CD14-positive monocyte (primary cell): Measurements from ENCODE around the gene CHMP4B. TPM values are rescaled to one million over a fixed set of nuclear protein-coding genes. Genes with fewer than 3 reads are reported as not detected.
A peak's percentile ranks its signal among the peaks of the same experiment; 100 is the strongest.

Source experiments
- DNase-seq, 3 donors: peaks; one replicate each; pipeline ENCODE4 v3.0.0-alpha.2; 2011 to 2022
- H2AFZ ChIP-seq: 2 replicates; pipeline ENCODE4 v1.6.0; 2012; ENCODE audit warnings: mild to moderate bottlenecking, low read depth, low read length, inconsistent platforms; ENCODE audit not compliant: insufficient read depth, poor library complexity, severe bottlenecking
- H3K27ac ChIP-seq, 2 donors: 1 replicate in 1 of 2; 2 replicates in 1 of 2; pipeline ENCODE4 v1.5.1; 2012 to 2013; ENCODE audit warnings: low read length in 2 of 2, control low read depth in 1 of 2, inconsistent platforms in 1 of 2, low read depth in 1 of 2, mild to moderate bottlenecking in 1 of 2
- H3K27me3 ChIP-seq, 2 donors: one replicate each; pipeline versions ENCODE4 v1.6.0 to v1.6.1; 2011 to 2013; ENCODE audit warnings: low read length in 2 of 2; ENCODE audit not compliant: control insufficient read depth in 2 of 2, insufficient read depth in 2 of 2
- H3K36me3 ChIP-seq, 2 donors: replicated peaks in 1 of 2; 1 replicate in 1 of 2; 2 replicates in 1 of 2; pipeline versions ENCODE4 v1.5.1 to v1.6.1; 2012 to 2013; ENCODE audit warnings: low read length in 2 of 2, control low read depth in 1 of 2, inconsistent platforms in 1 of 2, mild to moderate bottlenecking in 1 of 2; ENCODE audit not compliant: insufficient read depth in 2 of 2, control insufficient read depth in 1 of 2
- H3K4me1 ChIP-seq, 2 donors: 1 replicate in 1 of 2; 2 replicates in 1 of 2; pipeline versions ENCODE4 v1.5.1 to v1.6.1; 2012 to 2013; ENCODE audit warnings: low read length in 2 of 2, control low read depth in 1 of 2, inconsistent platforms in 1 of 2, mild to moderate bottlenecking in 1 of 2, moderate library complexity in 1 of 2; ENCODE audit not compliant: insufficient read depth in 2 of 2, control insufficient read depth in 1 of 2
- H3K4me2 ChIP-seq: replicated peaks from 2 replicates; pipeline ENCODE3; 2012; ENCODE audit warnings: low read length, moderate library complexity, mild to moderate bottlenecking; ENCODE audit not compliant: poor library complexity, severe bottlenecking; ENCODE audit errors: extremely low read depth
- H3K4me3 ChIP-seq, 3 experiments: fragments of 200-600 bp in 1 of 3; sonication (generic) in 1 of 3; replicated peaks in 1 of 3; 1 replicate in 2 of 3; 2 replicates in 1 of 3; pipeline ENCODE4 v1.5.1; 2011 to 2013; ENCODE audit warnings: low read length in 3 of 3, mild to moderate bottlenecking in 3 of 3, control low read depth in 2 of 3, low read depth in 2 of 3, inconsistent platforms in 1 of 3, moderate library complexity in 1 of 3
- H3K79me2 ChIP-seq: 2 replicates; pipeline ENCODE4 v1.6.0; 2012; ENCODE audit warnings: mild to moderate bottlenecking, control low read depth, inconsistent platforms, low read length, moderate library complexity; ENCODE audit not compliant: insufficient read depth
- H3K9ac ChIP-seq: 2 replicates; pipeline ENCODE4 v1.6.0; 2017; ENCODE audit warnings: low read length, mild to moderate bottlenecking; ENCODE audit not compliant: insufficient read depth, poor library complexity, severe bottlenecking
- H3K9me3 ChIP-seq, 2 donors: replicated peaks in 1 of 2; 1 replicate in 1 of 2; 2 replicates in 1 of 2; pipeline versions ENCODE4 v1.5.1 to v1.6.1; 2012 to 2013; ENCODE audit warnings: low read length in 2 of 2, control low read depth in 1 of 2; ENCODE audit not compliant: control insufficient read depth in 1 of 2, insufficient read depth in 1 of 2
- H4K20me1 ChIP-seq: 2 replicates; pipeline ENCODE4 v1.6.0; 2012; ENCODE audit warnings: mild to moderate bottlenecking, low read length, control low read depth, moderate library complexity; ENCODE audit not compliant: insufficient read depth
- H3K27ac Mint-ChIP-seq, 7 donors: one replicate each; pipeline ENCODE4 v1.8.0; 2020; ENCODE audit warnings: mild to moderate bottlenecking in 7 of 7, mixed read lengths in 7 of 7, moderate library complexity in 6 of 7, inconsistent platforms in 2 of 7
- H3K27me3 Mint-ChIP-seq, 3 donors: one replicate each; pipeline ENCODE4 v1.8.0; 2021 to 2022; ENCODE audit warnings: low read depth in 3 of 3, mild to moderate bottlenecking in 3 of 3, mixed read lengths in 3 of 3, moderate library complexity in 3 of 3, inconsistent platforms in 1 of 3
- H3K36me3 Mint-ChIP-seq, 2 donors: one replicate each; pipeline ENCODE4 v1.8.0; 2020; ENCODE audit warnings: mixed read lengths in 2 of 2, inconsistent platforms in 1 of 2, mild to moderate bottlenecking in 1 of 2
- H3K4me1 Mint-ChIP-seq: one replicate; pipeline ENCODE4 v1.8.0; 2020; ENCODE audit warnings: mild to moderate bottlenecking, mixed read lengths
- H3K4me3 Mint-ChIP-seq, 2 donors: one replicate each; pipeline ENCODE4 v1.8.0; 2020; ENCODE audit warnings: mild to moderate bottlenecking in 2 of 2, mixed read lengths in 2 of 2, moderate library complexity in 1 of 2
- H3K9me3 Mint-ChIP-seq, 7 donors: one replicate each; pipeline ENCODE4 v1.8.0; 2020 to 2022; ENCODE audit warnings: mixed read lengths in 7 of 7, mild to moderate bottlenecking in 6 of 7, moderate library complexity in 6 of 7, inconsistent platforms in 2 of 7
- WGBS: methylation state at CpG from one replicate; pipeline ENCODE4 v1.1.5; 2013; ENCODE audit warnings: missing lambda C conversion rate; ENCODE audit not compliant: insufficient coverage; 5-methylcytosine and 5-hydroxymethylcytosine counted together
- intact Hi-C, 2 donors: fragments of 100-400 bp; cut with micrococcal nuclease; formaldehyde crosslinking; loops; one replicate each; pipeline versions ENCODE4 v1.15.0 to v1.15.1; 2023
- polyA plus RNA-seq, 3 donors: library from polyadenylated mRNA; depleted of rRNA in 1 of 3; unstranded in 2 of 3; stranded (reverse) in 1 of 3; fragments of 300-500 nt in 2 of 3; fragments of >200 nt in 1 of 3; fragmentation: Illumina TruSeq in 2 of 3; gene quantifications; 1 replicate in 2 of 3; 2 replicates in 1 of 3; pipeline ENCODE4 v1.2.3, GENCODE V29; 2012 to 2021
- TF ChIP-seq, protein P1 (sequence below): fragments of 200-600 bp; IDR thresholded peaks from one replicate; pipeline ENCODE4 v1.8.0; 2022; ENCODE audit warnings: antibody characterized with exemption, mild to moderate bottlenecking

The CHMP4B gene
- polyA plus RNA-seq, 3 donors = 7.1 to 181 (median 10.0) TPM

DNA sequence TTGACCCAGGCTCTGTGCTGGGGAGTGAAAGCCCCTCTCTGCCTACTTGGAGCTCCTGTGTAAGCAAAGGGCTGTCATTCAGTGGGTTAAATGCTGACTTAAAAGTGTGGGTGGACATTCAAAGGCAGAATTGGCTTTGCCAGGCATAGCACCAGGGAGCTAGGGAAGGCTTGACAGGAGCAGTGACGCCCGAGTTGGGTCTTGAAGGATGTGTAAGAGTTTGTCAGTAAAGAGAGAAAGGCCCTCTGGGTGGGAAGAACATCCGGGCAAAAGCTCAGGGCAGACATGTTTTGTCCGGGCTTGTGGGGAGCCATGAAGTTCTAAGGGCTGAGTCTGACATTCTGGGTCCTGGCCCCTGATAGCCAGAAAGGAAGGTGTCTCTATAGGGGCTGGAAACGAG lies 27.9 kb upstream of the CHMP4B start:
- no peaks in the 10 kb centered on the region for H4K20me1 ChIP-seq
- intact Hi-C loops = no loop called here
- H3K4me1 ChIP-seq = peaks cover 41 to 55% of the 10 kb centered on the region in 2 donors
- no peaks in the 10 kb centered on the region for H3K9me3 ChIP-seq
- no peaks in the 10 kb centered on the region for H3K27me3 ChIP-seq
- H3K4me1 Mint-ChIP-seq = peaks cover 53% of the 10 kb centered on the region
- H2AFZ ChIP-seq = no peak overlapping the region
- peaks cover 1 to 5% (median 3%) of the 10 kb centered on the region in 7 donors for H3K9me3 Mint-ChIP-seq
- DNase-seq = no peak
- peak overlapping the region in 2 of 7 donors; percentile 16 to 76 for H3K27ac Mint-ChIP-seq
- H3K79me2 ChIP-seq = no peaks in the 10 kb centered on the region
- H3K36me3 Mint-ChIP-seq = peaks cover 16 to 32% of the 10 kb centered on the region in 2 donors
- WGBS = 84% methylated on average over 5 of the region's 5 CpGs
- H3K27ac ChIP-seq = no peak overlapping the region
- peaks cover 3 to 8% of the 10 kb centered on the region in 2 donors for H3K36me3 ChIP-seq
- H3K4me3 ChIP-seq = no peak overlapping the region
- no peak overlapping the region for H3K4me3 Mint-ChIP-seq
- H3K9ac ChIP-seq = no peak overlapping the region
- peaks cover 0 to 3% (median 0%) of the 10 kb centered on the region in 3 donors for H3K27me3 Mint-ChIP-seq
- TF ChIP-seq, protein P1, sequence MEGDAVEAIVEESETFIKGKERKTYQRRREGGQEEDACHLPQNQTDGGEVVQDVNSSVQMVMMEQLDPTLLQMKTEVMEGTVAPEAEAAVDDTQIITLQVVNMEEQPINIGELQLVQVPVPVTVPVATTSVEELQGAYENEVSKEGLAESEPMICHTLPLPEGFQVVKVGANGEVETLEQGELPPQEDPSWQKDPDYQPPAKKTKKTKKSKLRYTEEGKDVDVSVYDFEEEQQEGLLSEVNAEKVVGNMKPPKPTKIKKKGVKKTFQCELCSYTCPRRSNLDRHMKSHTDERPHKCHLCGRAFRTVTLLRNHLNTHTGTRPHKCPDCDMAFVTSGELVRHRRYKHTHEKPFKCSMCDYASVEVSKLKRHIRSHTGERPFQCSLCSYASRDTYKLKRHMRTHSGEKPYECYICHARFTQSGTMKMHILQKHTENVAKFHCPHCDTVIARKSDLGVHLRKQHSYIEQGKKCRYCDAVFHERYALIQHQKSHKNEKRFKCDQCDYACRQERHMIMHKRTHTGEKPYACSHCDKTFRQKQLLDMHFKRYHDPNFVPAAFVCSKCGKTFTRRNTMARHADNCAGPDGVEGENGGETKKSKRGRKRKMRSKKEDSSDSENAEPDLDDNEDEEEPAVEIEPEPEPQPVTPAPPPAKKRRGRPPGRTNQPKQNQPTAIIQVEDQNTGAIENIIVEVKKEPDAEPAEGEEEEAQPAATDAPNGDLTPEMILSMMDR = no peak
- H3K4me2 ChIP-seq = no peak overlapping the region

DNA sequence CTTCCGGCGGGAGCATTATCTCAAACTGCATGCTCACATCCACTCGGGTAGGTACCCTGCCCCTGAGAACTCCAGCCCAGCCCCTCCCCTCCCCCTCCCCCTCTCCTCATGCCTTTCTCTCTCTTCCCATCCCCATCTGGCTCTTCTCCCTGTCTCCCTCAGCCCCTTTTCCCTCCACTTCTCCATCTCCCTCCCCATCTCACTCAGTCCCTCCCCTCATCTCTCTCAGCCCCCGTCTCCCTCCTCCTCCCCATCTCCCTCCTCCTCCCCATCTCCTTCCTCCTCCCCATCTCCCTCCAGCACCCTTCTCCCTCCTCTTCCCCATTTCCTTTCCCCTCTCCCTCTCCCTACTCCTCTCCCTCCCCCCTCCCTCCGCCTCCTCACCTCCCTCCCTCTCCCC lies 27.3 kb upstream of the CHMP4B start:
- Histone ChIP-seq H3K9ac (no peak overlapping the region), H2AFZ (no peak overlapping the region), H3K36me3 (peaks cover 3 to 8% of the 10 kb centered on the region in 2 donors), H3K4me1 (peaks cover 41 to 55% of the 10 kb centered on the region in 2 donors), H3K4me2 (no peak overlapping the region), H3K27ac (no peak overlapping the region), H3K27me3 (no peaks in the 10 kb centered on the region), H3K4me3 (no peak overlapping the region), H3K9me3 (no peaks in the 10 kb centered on the region), H3K79me2 (no peaks in the 10 kb centered on the region), H4K20me1 (no peaks in the 10 kb centered on the region)
- peaks cover 1 to 4% (median 2%) of the 10 kb centered on the region in 7 donors for H3K9me3 Mint-ChIP-seq
- 13% methylated on average over 1 of the region's 5 CpGs for WGBS
- peaks cover 18 to 34% of the 10 kb centered on the region in 2 donors for H3K36me3 Mint-ChIP-seq
- intact Hi-C loops = no loop called here
- H3K27ac Mint-ChIP-seq = no peak overlapping the region
- no peak for DNase-seq
- peaks cover 0 to 3% (median 0%) of the 10 kb centered on the region in 3 donors for H3K27me3 Mint-ChIP-seq
- TF ChIP-seq, protein P1 = no peak
- H3K4me1 Mint-ChIP-seq = peaks cover 55% of the 10 kb centered on the region
- no peak overlapping the region for H3K4me3 Mint-ChIP-seq
